Hematopoietic multipotent progenitor cell treated with erythropoietin and hydrocortisone succinate and interleukin-3 and kit ligand, for 8 days (in vitro differentiated cells): ENCODE data around the gene NUDT3.
A peak's percentile ranks its signal among the peaks of the same experiment; 100 is the strongest.
"Not testable (repeated sequence)": the region's sequence is repeated elsewhere in the genome, so short reads cannot be mapped to it uniquely, and the experiment has no call there.

Experiments used
- DNase-seq: peaks from one replicate; pipeline ENCODE4 v3.0.0-alpha.2; 2015

The NUDT3 gene

DNA sequence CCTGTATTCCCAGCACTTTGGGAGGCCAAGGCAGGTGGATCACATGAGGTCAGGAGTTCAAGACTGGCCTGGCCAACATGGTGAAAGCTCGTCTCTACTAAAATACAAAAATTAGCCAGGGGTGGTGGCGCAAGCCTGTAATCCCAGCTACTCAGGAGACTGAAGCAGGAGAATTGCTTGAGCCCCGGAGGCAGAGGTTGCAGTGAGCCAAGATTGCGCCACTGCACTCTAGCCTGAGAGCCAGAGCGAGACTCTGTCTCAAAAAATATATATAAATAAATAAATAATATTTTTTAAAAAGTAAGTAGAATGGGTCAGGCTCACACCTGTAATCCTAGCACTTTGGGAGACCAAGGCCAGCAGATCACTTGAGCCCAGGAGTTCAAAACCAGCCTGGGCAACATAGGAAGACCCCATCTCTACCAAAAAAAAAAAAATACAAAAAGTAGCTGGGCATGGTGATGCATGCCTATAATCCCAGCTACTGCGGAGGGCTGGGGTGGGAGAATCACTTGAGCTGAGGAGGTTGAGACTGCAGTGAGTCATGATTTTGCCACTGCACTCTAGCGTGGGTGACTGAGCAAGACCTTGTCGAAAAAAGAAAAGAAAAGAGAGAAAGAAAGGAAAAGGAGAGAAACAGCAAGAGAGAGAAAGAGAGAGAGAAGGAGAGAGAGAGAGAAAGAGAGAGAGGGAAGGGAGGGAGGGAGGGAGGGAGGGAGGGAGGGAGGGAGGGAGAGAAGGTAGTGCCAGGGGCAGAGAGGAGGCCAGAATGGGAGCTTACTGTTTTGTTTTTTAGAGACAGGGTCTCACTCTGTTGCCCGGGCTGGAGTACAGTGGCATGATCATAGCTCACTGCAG is 26.5 kb downstream of the NUDT3 start:
- DNase-seq, result not testable (repeated sequence)

DNA sequence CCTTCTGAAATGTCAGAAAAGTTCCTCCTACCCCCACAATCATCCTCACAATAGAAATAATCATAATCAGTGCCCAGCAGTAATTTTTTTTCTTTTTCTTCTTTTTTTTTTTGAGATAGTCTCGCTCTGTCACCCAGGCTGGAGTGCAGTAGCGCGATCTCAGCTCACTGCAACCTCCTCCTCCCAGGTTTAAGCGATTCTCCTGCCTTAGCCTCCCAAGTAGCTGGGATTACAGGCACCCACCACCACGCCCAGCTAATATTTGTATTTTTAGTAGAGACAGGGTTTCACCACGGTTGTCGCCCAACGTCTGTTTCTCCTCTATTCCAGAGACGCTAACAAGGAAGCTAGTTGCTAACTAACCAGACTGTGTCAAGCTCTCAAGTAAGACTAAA is 28.8 kb downstream of the NUDT3 start:
- DNase-seq, result not testable (repeated sequence)

DNA sequence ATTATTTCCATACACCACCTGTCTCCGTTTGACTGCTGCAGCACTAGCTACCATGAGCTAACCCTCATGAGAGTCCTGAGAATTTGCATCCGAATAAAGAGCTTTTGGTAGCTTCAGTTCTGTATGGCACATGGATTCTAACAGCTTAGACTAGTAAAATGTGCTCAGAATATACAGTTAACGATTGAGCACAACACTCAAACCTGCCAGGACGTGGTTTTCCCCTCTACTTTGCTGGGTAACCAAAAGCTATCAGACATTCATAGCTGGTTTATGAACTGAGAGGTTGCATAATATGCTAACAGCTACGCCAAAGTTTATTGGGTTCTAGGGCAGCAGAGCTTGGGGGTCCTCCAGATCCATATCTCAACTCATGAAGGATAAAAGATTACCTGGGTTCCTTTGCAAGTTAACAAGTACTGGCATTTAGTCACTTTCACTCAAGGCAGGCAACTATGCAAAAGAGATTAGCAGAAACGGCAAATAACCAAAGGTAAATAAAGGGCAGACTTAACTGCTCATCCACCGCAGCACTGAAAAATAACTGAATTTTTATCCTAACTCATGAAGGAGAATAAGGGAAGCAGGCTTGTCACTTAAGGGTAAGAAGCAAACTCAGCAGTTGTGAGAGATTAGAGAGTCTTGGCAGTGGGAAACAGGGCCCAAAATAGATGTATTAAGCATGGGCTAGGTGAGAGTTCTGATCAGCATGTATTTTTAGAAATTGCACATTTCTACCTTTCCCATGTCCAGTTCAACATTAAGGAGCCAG is 29.4 kb downstream of the NUDT3 start:
- DNase-seq, result no peak

DNA sequence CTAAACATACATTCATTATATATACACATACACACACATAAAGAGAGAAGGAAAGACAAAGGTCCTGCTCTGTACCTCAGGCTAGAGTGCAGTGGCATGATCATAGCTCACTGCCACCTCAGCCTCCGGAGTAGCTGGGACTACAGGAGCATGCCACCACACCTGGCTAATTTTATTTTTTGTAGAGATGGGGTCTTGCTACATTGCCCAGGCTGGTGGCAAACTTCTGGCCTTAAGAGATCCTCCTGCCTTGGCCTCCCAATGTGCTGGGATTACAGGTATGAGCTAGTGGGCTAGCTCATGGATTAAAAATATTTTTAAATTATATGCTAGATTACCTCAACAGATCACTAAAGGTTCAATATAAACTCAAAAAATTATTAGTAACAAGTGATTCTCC is 30.3 kb downstream of the NUDT3 start:
- no peak for DNase-seq

DNA sequence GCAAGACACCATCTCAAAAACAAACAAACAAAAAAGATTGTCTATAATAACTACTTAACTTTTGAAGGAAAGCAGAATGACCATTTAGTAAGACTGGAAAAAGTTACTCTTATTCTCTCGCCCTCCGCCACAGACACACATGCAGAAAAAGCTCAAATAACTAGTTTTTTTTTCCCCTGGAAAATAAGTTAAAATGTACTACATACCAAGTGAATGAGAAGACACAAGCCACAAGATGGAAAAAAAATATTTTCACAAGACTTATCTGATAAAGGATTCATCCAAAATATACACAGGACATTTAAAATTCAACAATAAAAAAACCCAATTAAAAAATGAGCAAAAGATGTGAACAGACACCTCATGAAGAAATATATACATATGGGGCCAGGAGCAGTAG is 31.9 kb downstream of the NUDT3 start:
- no peak for DNase-seq

DNA sequence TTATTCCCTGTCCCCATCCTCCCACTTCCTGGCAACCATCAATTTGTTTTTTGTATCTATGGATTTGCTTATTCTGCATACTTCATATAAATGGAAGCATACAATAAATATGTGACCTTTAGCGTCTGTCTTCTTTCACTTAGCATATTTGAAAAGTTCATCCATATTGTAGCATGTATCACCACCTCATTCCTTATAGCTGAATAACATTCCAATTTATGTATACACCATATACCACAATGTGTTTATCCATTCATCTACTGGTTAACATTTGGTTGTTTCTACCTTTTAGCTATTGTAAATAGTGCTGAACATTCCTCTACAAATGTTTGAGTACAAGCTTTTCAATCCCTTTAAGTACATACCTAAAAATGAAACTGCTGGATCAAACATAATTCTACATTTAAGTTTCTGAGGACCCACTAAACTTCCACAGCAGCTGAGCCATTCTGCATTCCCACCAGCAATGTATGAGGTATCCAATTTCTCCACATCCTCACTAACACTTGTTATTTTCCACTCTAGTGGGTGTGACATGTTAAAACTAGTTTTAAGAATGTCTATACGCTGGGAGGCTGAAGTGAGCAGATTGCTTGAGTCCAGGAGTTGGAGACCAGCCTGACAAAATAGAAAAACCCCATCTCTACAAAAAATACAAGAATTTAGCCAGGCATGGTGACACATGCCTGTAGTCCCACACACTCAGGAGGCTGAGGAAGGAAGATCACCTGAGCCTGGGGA is 32.9 kb downstream of the NUDT3 start:
- DNase-seq, result no peak

DNA sequence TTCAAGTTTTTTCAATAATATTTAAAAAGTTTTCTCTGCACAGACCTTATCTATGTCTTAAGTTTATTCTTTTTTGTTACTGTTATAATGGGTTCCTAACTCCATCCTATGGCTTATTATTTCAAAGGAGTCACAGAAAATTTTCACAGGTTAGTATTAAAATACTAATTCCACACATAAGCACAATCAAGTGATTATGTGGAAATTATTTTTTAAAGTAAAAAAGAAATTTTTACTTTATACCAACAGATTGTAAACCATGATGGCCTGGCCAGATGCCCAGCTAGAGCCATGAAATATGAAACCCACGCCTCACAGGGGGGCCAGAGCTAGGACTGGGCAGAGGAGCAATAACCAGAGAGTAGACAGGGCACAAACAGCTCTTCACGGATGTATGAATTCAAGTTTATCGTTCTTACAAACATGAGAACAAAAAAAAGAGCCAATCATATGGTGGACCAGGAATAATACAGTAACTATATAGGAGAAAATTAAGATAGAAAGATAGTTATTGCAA is 34.0 kb downstream of the NUDT3 start:
- no peak for DNase-seq

DNA sequence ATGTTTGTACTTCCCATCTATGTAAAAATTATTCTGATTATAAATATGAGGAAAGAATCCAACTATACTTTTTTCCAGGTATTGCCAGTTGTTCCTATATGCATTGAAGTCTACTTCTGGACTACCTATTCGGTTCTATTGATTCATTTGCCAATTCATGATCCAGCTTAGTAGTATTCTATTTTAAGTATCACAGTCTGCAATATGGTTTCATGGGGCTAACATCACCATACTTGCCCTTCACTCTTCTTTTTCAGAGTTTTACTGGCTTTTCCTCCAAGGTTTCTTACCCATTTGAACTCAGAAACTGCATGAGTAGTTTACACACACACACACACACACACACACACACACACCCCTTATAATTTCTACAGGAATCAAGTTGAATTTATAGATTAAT is 34.5 kb downstream of the NUDT3 start:
- no peak for DNase-seq

DNA sequence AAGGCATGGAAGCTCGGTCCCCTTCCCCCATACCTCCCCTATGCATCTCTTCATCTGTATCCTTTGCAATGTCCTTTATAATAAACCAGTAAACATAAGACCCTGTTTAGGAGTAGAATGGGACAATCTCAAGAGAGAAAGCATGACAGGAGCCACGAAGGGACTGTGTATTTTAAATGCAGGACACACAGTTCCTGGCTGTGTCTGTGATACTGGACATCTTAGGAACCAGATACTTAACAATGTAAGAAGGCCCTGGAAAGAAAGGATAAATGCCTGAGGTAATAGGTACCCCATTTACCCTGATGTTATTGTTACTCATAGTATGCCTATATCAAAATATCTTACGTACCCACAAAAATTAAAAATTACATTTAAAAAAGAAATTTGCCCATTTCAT is 36.6 kb downstream of the NUDT3 start:
- no peak for DNase-seq

DNA sequence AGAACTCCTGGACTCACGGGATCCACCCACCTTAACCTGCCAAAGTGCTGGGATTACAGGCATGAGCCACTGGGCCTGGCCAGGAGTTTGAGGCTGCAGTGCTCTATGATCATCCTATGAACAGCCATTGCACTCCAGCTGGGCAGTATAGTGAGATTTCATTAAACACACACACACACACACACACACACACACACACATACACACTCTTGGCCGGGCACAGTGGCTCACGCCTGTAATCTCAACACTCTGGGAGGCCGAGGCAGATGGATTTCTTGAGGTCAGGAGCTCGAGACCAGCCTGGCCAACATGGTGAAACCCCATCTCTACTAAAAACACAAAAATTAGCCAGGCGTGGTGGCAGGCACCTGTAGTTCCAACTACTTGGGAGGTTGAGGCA is 38.2 kb downstream of the NUDT3 start:
- not testable (repeated sequence) for DNase-seq

DNA sequence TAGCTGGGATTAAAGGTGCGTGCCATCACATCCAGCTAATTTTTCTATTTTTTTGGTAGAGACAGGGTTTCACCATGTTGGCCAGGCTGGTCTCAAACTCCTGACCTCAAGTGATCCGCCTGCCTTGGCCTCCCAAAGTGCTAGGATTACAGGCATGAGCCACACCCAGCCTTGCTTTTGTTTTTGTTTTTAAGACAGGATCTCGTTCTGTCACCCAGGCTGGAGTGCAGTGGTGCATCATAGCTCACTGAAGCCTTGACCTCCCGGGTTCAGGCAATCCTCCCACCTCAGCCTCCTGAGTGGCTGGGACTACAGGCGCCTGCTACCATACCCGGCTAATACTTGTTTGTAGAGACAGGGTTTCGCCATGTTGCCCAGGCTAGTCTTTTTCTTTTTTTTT is 38.9 kb downstream of the NUDT3 start:
- not testable (repeated sequence) for DNase-seq

DNA sequence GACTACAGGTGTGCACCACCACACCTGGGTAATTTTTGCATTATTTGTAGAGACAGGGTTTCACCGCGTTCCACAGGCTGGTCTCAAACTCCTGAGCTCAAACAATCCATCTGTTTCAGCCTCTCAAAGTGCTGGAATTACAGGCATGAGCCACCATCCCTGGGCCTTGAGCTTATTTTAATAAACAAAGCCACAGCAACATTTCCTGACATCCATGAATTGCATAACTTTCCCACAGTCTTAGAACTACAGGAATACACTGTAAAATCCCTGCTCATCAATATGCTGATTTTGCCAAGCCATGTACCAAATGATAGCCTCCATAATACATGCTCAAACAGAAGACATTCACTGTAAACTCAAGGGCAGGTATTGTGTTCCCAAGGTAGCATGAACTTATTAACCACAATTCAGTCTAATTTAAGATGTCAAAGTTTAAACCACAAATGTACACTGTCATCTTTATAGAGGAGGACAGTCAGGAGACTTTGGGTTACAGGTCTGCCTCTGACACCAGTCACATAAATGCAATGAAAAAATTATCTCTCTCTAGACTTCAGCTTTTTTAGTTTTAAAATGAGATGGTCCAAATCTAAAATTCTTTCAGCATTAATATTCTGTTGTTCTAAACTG is 40.0 kb downstream of the NUDT3 start:
- DNase-seq, result no peak

DNA sequence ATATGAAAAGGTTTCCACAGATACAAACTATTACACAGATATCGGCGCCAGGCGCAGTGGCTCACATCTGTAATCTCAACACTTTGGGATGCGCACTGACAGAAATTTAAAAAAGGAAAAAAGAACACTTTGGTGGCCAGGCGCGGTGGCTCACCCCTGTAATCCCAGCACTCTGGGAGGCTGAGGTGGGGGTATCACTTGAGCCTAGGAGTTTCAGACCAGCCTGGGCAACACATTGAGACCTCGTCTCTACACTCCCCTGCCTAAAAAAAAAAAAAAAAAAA is 41.6 kb downstream of the NUDT3 start:
- DNase-seq, result no peak

DNA sequence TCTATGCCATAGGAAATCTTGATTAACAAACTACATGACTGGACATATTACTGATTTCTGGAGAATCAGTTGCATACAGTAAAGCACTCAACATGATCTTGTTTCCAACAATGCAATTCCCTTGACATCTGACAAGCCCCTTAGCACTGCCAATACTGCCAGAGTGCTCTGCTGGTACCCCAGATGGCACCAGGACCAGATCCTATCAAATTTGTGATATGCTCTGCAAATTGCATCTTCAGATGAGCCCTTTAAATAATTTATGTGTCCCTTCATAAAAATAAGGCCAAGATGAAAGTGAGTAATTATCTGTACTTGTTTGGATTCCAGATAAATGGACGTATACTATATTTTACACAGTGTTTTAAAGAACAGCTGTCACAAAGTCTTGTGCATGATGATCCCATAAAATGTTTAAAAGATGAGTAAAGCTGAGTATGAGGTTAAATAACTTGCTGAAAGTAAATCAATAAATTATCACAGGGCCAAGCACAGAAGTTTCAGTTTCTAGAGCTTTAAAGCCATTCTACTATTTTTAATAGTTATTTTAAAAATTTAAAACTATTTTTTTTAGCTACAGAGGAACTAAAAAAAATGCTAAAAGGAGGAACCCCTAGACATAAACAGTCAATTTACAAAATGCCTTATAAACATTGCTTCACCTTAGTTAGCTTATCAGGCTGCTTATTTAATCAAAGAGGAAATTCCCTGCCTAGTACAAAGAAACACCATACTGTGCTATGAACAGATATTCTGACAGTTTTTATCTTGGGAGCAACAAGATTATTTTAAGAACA is 42.1 kb downstream of the NUDT3 start:
- peak; percentile 47 for DNase-seq

DNA sequence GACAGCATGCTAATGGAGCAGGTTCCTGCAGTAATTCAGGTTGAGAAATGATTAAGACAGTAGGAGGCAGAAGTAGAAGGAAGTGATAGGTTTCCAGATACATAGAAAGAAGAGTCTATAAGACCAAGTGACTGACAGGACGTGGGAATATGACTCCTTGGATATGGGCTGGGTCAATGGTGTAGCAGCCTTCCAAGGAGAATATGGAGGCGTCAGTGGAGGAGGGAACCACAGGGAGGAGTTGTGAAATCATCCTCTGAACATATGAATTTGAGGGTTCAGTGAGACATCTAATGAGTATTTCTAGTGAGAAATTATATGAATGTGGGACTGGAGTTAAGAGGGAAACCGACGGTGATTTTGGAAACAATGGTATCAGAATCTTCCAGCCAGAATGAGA is 43.3 kb downstream of the NUDT3 start:
- DNase-seq, result no peak

DNA sequence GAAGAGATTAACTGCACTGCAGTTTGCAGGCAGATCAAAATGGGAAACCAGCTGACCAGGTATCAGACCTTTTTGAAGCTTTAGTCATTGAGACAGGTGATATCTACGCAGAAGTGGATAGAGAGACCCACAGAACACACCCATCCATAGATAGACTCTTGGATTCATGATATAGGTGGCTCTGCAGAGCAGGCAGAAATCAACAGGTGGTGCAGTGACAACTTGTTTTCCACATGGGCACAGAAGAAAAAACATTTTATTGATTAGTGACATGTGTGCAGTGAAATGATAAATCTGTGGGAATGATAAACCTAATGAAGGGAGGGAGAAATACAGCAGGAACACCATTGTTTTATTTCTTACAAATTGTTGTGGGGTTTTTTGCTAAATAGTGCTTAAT is 45.2 kb downstream of the NUDT3 start:
- no peak for DNase-seq

DNA sequence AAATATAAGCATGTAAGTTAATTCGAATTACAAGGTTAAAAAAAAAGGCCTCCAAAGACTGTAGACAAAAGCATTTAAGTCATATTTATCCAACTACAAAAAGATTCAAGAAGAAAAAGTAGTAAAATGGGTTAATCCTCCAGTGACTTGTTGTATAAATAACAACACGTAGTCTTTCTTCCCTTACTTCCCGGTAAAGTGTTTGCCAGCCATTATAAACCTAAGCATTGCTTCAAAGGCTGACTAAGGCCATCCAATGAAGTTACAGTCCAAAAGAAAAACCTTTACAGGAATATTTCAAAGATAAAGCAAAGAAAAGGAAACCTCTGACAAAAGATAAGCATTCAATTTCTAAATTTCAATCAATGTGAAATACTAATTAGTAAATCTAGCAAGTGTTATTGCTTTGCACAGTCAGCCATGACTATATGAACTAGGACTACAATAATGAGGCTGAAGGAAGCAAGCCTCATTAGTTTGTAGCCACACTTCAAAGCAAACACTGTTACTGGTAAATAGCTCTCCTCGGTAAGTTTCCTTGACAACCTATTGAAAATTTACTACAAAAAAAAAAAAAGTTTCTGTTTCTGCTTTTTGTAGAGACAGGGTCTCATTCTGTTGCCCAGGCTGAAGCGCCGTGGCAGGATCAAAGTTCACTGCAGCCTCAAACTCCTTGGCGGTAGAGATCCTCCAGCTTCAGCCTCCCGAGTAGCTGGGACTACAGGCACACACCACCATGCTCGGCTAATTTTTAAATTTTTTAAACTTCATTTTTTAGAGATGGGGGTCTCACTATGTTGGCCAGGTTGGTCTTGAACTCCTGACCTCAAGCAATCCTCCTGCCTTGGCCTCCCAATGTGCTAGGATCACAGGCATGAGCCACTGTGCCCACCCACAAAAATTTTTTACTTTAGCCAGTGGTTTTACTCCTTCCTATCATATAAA is 46.0 kb downstream of the NUDT3 start:
- DNase-seq, result no peak

DNA sequence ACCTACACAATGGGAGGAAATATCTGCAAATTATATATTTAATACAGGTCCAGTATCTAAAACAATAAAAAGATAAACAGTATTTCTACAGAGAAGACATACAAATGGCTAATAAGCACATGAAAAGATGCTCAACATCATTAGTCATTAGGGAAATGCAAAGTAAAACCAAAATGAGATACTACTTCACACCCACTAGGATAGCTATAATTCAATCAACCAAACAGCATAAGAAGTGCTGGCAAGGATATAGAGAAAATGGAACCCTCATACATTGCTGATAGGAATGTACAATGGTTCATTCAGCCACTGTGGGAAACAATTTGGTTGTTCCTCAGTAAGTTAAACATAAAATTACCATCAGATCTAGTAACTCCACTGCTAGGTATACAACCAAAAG is 48.7 kb downstream of the NUDT3 start:
- no peak for DNase-seq

DNA sequence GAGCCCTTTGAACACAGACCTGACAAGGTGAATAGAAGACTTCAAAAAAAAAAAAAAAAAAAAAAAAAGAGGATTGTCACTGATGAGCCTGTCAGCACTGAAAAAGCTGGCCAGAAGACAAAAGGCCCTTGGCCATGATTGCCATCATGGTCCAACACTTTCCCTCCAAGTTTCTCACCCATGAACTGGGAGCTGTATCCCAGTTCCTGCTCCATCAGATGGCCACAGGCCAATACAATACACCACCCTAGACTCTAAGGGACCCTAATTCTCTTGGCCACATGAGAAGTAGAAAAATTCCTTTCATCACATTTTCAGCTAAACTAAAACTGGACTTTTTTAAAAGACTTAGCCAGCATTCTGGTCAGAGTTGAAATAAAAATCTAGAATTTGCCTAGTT is 50.2 kb downstream of the NUDT3 start:
- no peak for DNase-seq

DNA sequence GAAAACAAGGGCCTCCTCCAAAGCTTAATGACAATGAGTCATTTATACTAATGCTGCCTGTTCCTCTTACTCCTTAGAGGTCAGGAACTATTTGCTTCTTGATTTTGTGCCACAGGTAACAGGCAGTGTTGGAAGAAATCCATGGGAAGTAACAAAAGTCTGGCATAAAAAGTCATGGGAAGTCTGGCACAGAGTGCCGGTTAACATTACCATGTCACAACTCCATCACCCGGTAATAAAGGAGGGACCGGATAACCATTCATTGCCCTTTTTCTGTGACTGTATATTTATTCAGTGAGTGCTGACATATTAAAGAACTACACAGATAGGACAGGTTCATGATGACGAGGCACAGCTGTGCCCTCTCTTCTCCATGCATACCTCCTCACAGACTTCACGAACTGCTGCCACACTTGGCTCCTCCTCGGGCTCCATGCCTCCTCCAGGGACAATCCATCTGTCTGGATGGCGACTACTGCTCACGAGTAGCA is 50.9 kb downstream of the NUDT3 start:
- no peak for DNase-seq

DNA sequence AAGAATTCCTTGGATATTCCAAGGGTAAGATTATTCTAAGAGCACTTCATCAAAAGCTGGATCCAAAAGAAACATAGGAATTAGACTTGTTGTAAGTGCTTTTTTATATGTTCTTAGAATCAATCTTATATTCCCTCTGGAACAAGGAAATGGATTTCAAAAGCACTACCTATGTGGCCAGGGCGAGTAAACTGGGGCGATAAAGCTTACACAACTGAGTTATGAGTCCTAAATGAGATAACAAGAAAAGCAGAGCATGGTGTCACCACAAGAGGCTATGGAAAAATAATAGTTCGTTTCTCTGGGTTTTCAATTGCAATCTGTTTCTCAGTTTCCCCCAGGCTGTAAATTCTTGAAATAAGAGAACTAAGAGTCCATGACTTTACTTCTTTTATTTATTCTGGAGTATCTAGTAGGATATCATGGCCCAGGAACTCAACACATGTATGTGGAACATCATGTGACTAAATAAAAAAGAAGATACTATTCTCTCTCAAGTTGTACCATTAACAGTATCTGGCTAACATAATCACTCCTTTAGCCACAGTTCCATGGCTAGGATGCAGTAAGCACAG is 51.5 kb downstream of the NUDT3 start:
- no peak for DNase-seq
